Subcutaneous abdominal adipose tissue (tissue), 5 donors: ENCODE measurements around the gene RWDD4.

ENCODE experiments used
- H3K27ac ChIP-seq: one replicate; pipeline ENCODE4 v1.7.0; 2013; ENCODE audit warnings: low read depth, mild to moderate bottlenecking, inconsistent platforms, low read length, moderate library complexity
- H3K27me3 ChIP-seq, 5 donors: one replicate each; pipeline ENCODE4 v1.7.0; 2013; ENCODE audit warnings: low read length in 5 of 5, inconsistent platforms in 1 of 5; ENCODE audit not compliant: control insufficient read depth in 5 of 5, insufficient read depth in 4 of 5
- H3K36me3 ChIP-seq, 5 donors: one replicate each; pipeline ENCODE4 v1.7.0; 2013; ENCODE audit warnings: low read length in 5 of 5; ENCODE audit not compliant: control insufficient read depth in 5 of 5, insufficient read depth in 5 of 5
- H3K4me1 ChIP-seq, 5 donors: one replicate each; pipeline ENCODE4 v1.7.0; 2013; ENCODE audit warnings: low read length in 5 of 5, mild to moderate bottlenecking in 3 of 5, moderate library complexity in 1 of 5; ENCODE audit not compliant: control insufficient read depth in 5 of 5, insufficient read depth in 5 of 5
- H3K4me3 ChIP-seq, 5 donors: one replicate each; pipeline ENCODE4 v1.7.0; 2013; ENCODE audit warnings: low read length in 5 of 5, low read depth in 1 of 5
- H3K9ac ChIP-seq, 5 donors: one replicate each; pipeline ENCODE4 v1.7.0; 2013; ENCODE audit warnings: low read length in 5 of 5, mild to moderate bottlenecking in 4 of 5, moderate library complexity in 3 of 5
- H3K9me3 ChIP-seq, 5 donors: one replicate each; pipeline ENCODE4 v1.7.0; 2013; ENCODE audit warnings: low read length in 5 of 5; ENCODE audit not compliant: control insufficient read depth in 5 of 5
- donor health status: healthy.
- donor health status: healthy.
- donor health status: healthy.
- donor health status: healthy.
- donor health status: healthy.

The RWDD4 gene

DNA sequence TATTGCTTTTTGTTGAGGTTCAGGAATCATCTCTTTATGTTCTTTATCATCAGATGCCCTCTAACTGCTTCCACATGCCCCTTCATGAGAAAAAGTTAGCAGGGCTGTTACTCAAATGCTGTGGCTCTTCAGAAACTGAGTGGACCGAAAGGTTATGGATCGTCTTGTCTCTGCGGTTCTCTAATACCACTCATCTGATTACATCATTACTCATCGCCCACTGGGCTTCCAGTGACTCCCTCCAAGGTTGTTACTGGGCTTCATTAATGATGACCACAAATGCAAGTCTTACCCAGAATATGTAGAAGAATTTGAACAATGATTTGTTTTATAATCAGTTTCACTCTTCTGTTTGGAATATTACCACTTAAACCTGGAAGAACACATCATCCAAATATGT, 67.7 kb downstream of the RWDD4 start:
- Histone ChIP-seq H3K36me3 (no peaks in the 10 kb centered on the region), H3K27me3 (peaks cover 0 to 4% (median 0%) of the 10 kb centered on the region in 5 donors), H3K9me3 (peaks cover 0 to 4% (median 0%) of the 10 kb centered on the region in 5 donors), H3K27ac (no peak overlapping the region), H3K4me1 (peaks cover 0 to 12% (median 4%) of the 10 kb centered on the region in 5 donors), H3K4me3 (no peak overlapping the region), H3K9ac (no peak overlapping the region)
